Sigmoid colon (tissue), 4 donors: Measurements from ENCODE around the gene FGGY.

ENCODE experiments used
- CTCF ChIP-seq, 4 experiments: fragments of 450-650 bp in 3 of 4; fragments of 200-600 bp in 1 of 4; IDR thresholded peaks; one replicate each; pipeline ENCODE4 v1.5.1; 2016 to 2019; ENCODE audit warnings: antibody characterized with exemption in 4 of 4, mild to moderate bottlenecking in 3 of 4, moderate library complexity in 2 of 4
- EP300 ChIP-seq, 4 donors: sonication (generic); formaldehyde crosslinking; IDR thresholded peaks; one replicate each; pipeline ENCODE4 v1.6.1; 2017; ENCODE audit warnings: antibody characterized with exemption in 4 of 4
- POLR2A ChIP-seq, 2 donors: fragments of 450-650 bp; IDR thresholded peaks; one replicate each; pipeline ENCODE4 v1.6.1; 2016; ENCODE audit warnings: antibody characterized with exemption in 2 of 2, mild to moderate bottlenecking in 2 of 2, moderate library complexity in 2 of 2
- POLR2AphosphoS5 ChIP-seq, 4 donors: sonication (generic); formaldehyde crosslinking; IDR thresholded peaks; one replicate each; pipeline ENCODE4 v1.6.1; 2017; ENCODE audit warnings: antibody characterized with exemption in 4 of 4

GRCh38 chr1:59265622-59266021 lies 31.3 kb upstream of the FGGY start:
- no peak for TF ChIP-seq POLR2A (IDR thresholded peaks at IDR 0.05)
- TF ChIP-seq EP300 (IDR thresholded peaks at IDR 0.05) = no peak
- no peak for TF ChIP-seq CTCF (IDR thresholded peaks at IDR 0.05)
- TF ChIP-seq POLR2AphosphoS5 (IDR thresholded peaks at IDR 0.05) = no peak
